Measurements from ENCODE around the gene MAPKAP1. TPM values are rescaled to one million over a fixed set of nuclear protein-coding genes. Genes with fewer than 3 reads are reported as not detected.

The MAPKAP1 gene
- total and polyA plus RNA-seq, 2 of the 13 experiments (the other 11 are each of a cell fraction or from before 2014, with no cell fraction given) = 45.0 to 64.3 TPM

- TF ChIP-seq ZFYVE20 (CRISPR knock-in tag; IDR thresholded peaks at IDR 0.05; ENCODE audit: borderline replicate concordance, low read depth) = peak; percentile 98
- TF ChIP-seq ATAD3A (CRISPR knock-in tag; IDR thresholded peaks at IDR 0.05) = no peak
- 0 out of 2 replicates have a peak, but pooled peaks have one; percentile 74 for TF ChIP-seq ZNF335 (CRISPR knock-in tag; IDR thresholded peaks at IDR 0.05)
- TF ChIP-seq ZNF770 (CRISPR knock-in tag; IDR thresholded peaks at IDR 0.05) = peak; percentile 81
- TF ChIP-seq HNF4G (IDR thresholded peaks at IDR 0.05; ENCODE audit: borderline replicate concordance, low read depth, low read length) = no peak
- no peak for TF ChIP-seq HNF4G (CRISPR knock-in tag; IDR thresholded peaks at IDR 0.05; ENCODE audit: borderline replicate concordance, low read depth)
- TF ChIP-seq BRCA1 (CRISPR knock-in tag; IDR thresholded peaks at IDR 0.05) = peak; percentile 87; the same call in 1 of the 2 replicates
- peak; percentile 88 for TF ChIP-seq PRDM15 (CRISPR knock-in tag; IDR thresholded peaks at IDR 0.05)
- peak; percentile 58; the same call in 1 of the 2 replicates for TF ChIP-seq KAT7 (CRISPR knock-in tag; IDR thresholded peaks at IDR 0.05; ENCODE audit: borderline replicate concordance)
- TF ChIP-seq REPIN1 (CRISPR knock-in tag; IDR thresholded peaks at IDR 0.05; ENCODE audit: borderline replicate concordance, low read depth) = peak; percentile 98
- no peak for TF ChIP-seq ZNF10 (CRISPR knock-in tag; IDR thresholded peaks at IDR 0.05; ENCODE audit: borderline replicate concordance, low read depth)
- peak; percentile 89; the same call in 1 of the 2 replicates for TF ChIP-seq NR1H2 (CRISPR knock-in tag; IDR thresholded peaks at IDR 0.05; ENCODE audit: borderline replicate concordance, low read depth)
- TF ChIP-seq EED (CRISPR knock-in tag; IDR thresholded peaks at IDR 0.05) = peak; percentile 97
- TF ChIP-seq ZBTB8A (CRISPR knock-in tag; IDR thresholded peaks at IDR 0.05; ENCODE audit: borderline replicate concordance, low read depth) = no peak; the same call in 1 of the 2 replicates
- 0 out of 2 replicates have a peak, but pooled peaks have one; percentile 78 for TF ChIP-seq ARID2 (CRISPR knock-in tag; IDR thresholded peaks at IDR 0.05; ENCODE audit: borderline replicate concordance)
- peak; percentile 99 for TF ChIP-seq TFDP2 (CRISPR knock-in tag; IDR thresholded peaks at IDR 0.05)
- peak; percentile 93; the same call in 1 of the 2 replicates for TF ChIP-seq REXO4 (CRISPR knock-in tag; IDR thresholded peaks at IDR 0.05; ENCODE audit: borderline replicate concordance)
- TF ChIP-seq RARG (CRISPR knock-in tag; IDR thresholded peaks at IDR 0.05; ENCODE audit: low read depth) = no peak
- no peak for TF ChIP-seq POLR2AphosphoS2 (IDR thresholded peaks at IDR 0.05; ENCODE audit: low read depth, low read length)
- no peak for TF ChIP-seq CBX1 (IDR thresholded peaks at IDR 0.05; ENCODE audit: low read depth)
- TF ChIP-seq RAD51 (IDR thresholded peaks at IDR 0.05; ENCODE audit: borderline replicate concordance) = no peak
- TF ChIP-seq XRCC5 (optimal IDR thresholded peaks at IDR 0.05; ENCODE audit: low read length) = no peak
- no peak for TF ChIP-seq ZNF432 (CRISPR knock-in tag; IDR thresholded peaks at IDR 0.05; ENCODE audit: borderline replicate concordance)
These were observed 39.2 kb upstream of the MAPKAP1 start (continued) for GRCh38 chr9:125746017-125746773.

All from HepG2 (cell line).